Sigmoid colon (tissue), 4 donors: ENCODE data around the gene GABBR1.

Experiments used
- CTCF ChIP-seq, 4 experiments: fragments of 450-650 bp in 3 of 4; fragments of 200-600 bp in 1 of 4; IDR thresholded peaks; one replicate each; pipeline ENCODE4 v1.5.1; 2016 to 2019; ENCODE audit warnings: antibody characterized with exemption in 4 of 4, mild to moderate bottlenecking in 3 of 4, moderate library complexity in 2 of 4
- EP300 ChIP-seq, 4 donors: sonication (generic); formaldehyde crosslinking; IDR thresholded peaks; one replicate each; pipeline ENCODE4 v1.6.1; 2017; ENCODE audit warnings: antibody characterized with exemption in 4 of 4
- POLR2A ChIP-seq, 2 donors: fragments of 450-650 bp; IDR thresholded peaks; one replicate each; pipeline ENCODE4 v1.6.1; 2016; ENCODE audit warnings: antibody characterized with exemption in 2 of 2, mild to moderate bottlenecking in 2 of 2, moderate library complexity in 2 of 2
- POLR2AphosphoS5 ChIP-seq, 4 donors: sonication (generic); formaldehyde crosslinking; IDR thresholded peaks; one replicate each; pipeline ENCODE4 v1.6.1; 2017; ENCODE audit warnings: antibody characterized with exemption in 4 of 4

GRCh38 chr6:29528300-29528931 lies 104.6 kb downstream of the GABBR1 start:
- no peak for TF ChIP-seq CTCF (IDR thresholded peaks at IDR 0.05)
- TF ChIP-seq POLR2AphosphoS5 (IDR thresholded peaks at IDR 0.05) = no peak
- TF ChIP-seq POLR2A (IDR thresholded peaks at IDR 0.05) = no peak
- TF ChIP-seq EP300 (IDR thresholded peaks at IDR 0.05) = no peak
